Osteocyte (in vitro differentiated cells): ENCODE data around the gene ALOX5AP. TPM values are rescaled to one million over a fixed set of nuclear protein-coding genes. Genes with fewer than 3 reads are reported as not detected.

ENCODE experiments used
- DNase-seq: peaks from one replicate; pipeline ENCODE4 v3.0.0; 2021; ENCODE audit warnings: mixed read lengths; ENCODE audit not compliant: unreplicated experiment; ENCODE audit errors: extremely low spot score
- H3K27ac Mint-ChIP-seq: one replicate; pipeline ENCODE4 v1.8.0; 2021; ENCODE audit warnings: mild to moderate bottlenecking, mixed read lengths; ENCODE audit not compliant: unreplicated experiment
- H3K27me3 Mint-ChIP-seq: one replicate; pipeline ENCODE4 v1.8.0; 2021; ENCODE audit warnings: mixed read lengths; ENCODE audit not compliant: unreplicated experiment
- H3K36me3 Mint-ChIP-seq: one replicate; pipeline ENCODE4 v1.8.0; 2021; ENCODE audit warnings: mixed read lengths; ENCODE audit not compliant: unreplicated experiment
- H3K4me1 Mint-ChIP-seq: one replicate; pipeline ENCODE4 v1.8.0; 2021; ENCODE audit warnings: mixed read lengths; ENCODE audit not compliant: unreplicated experiment
- H3K4me3 Mint-ChIP-seq: one replicate; pipeline ENCODE4 v1.8.0; 2021; ENCODE audit warnings: mild to moderate bottlenecking, moderate library complexity, mixed read lengths; ENCODE audit not compliant: unreplicated experiment
- H3K9me3 Mint-ChIP-seq: one replicate; pipeline ENCODE4 v1.8.0; 2021; ENCODE audit warnings: mixed read lengths; ENCODE audit not compliant: unreplicated experiment
- CTCF ChIP-seq: fragments of 200-600 bp; sonication (generic); IDR thresholded peaks from 2 replicates; pipeline ENCODE4 v1.5.0; 2021; ENCODE audit warnings: antibody characterized with exemption, mild to moderate bottlenecking, moderate library complexity
- total RNA-seq: library from RNA; stranded (reverse); gene quantifications from 2 replicates; pipeline ENCODE4 v1.2.1, GENCODE V29; 2021

Gene ALOX5AP
- total RNA-seq, 1 donor from 2014 or later = not detected

- H3K9me3 Mint-ChIP-seq = no peaks in the 10 kb centered on the region
Observed at GRCh38 chr13:30770929-30771328, 35.6 kb downstream of the ALOX5AP start.

GRCh38 chr13:30773561-30773960, 38.2 kb downstream of the ALOX5AP start:
- no peaks in the 10 kb centered on the region for H3K4me1 Mint-ChIP-seq
- peaks cover 11% of the 10 kb centered on the region for H3K27me3 Mint-ChIP-seq
- H3K4me3 Mint-ChIP-seq = no peak overlapping the region
- TF ChIP-seq CTCF = no peak
- no peak overlapping the region for H3K27ac Mint-ChIP-seq
- DNase-seq = no peak
- H3K9me3 Mint-ChIP-seq = no peaks in the 10 kb centered on the region
- H3K36me3 Mint-ChIP-seq = peaks cover 2% of the 10 kb centered on the region

More at GRCh38 chr13:30770929-30771328, 35.6 kb downstream of the ALOX5AP start:
- H3K4me1 Mint-ChIP-seq = peaks cover 3% of the 10 kb centered on the region
- H3K4me3 Mint-ChIP-seq = no peak overlapping the region
- TF ChIP-seq CTCF = no peak
- no peak for DNase-seq
- H3K27me3 Mint-ChIP-seq = no peaks in the 10 kb centered on the region
- no peak overlapping the region for H3K27ac Mint-ChIP-seq
- H3K36me3 Mint-ChIP-seq = no peaks in the 10 kb centered on the region

GRCh38 chr13:30774214-30774730, 38.9 kb downstream of the ALOX5AP start:
- no peak for TF ChIP-seq CTCF
- Mint-ChIP-seq H3K27ac (no peak overlapping the region), H3K27me3 (peaks cover 18% of the 10 kb centered on the region), H3K4me1 (no peaks in the 10 kb centered on the region), H3K4me3 (no peak overlapping the region), H3K9me3 (no peaks in the 10 kb centered on the region), H3K36me3 (peaks cover 2% of the 10 kb centered on the region)
- no peak for DNase-seq

GRCh38 chr13:30776661-30777060, 41.3 kb downstream of the ALOX5AP start:
- Mint-ChIP-seq H3K9me3 (peaks cover 6% of the 10 kb centered on the region), H3K36me3 (peaks cover 2% of the 10 kb centered on the region), H3K27me3 (peaks cover 35% of the 10 kb centered on the region), H3K27ac (no peak overlapping the region), H3K4me3 (no peak overlapping the region), H3K4me1 (peaks cover 4% of the 10 kb centered on the region)
- TF ChIP-seq CTCF = no peak
- DNase-seq = no peak

- H3K27ac Mint-ChIP-seq = no peak overlapping the region
- H3K36me3 Mint-ChIP-seq = peaks cover 4% of the 10 kb centered on the region
- H3K4me1 Mint-ChIP-seq = peaks cover 4% of the 10 kb centered on the region
- peaks cover 35% of the 10 kb centered on the region for H3K27me3 Mint-ChIP-seq
- no peak for TF ChIP-seq CTCF
- H3K9me3 Mint-ChIP-seq = peaks cover 6% of the 10 kb centered on the region
- DNase-seq = no peak
- H3K4me3 Mint-ChIP-seq = no peak overlapping the region
Observed at GRCh38 chr13:30779016-30779415, 43.7 kb downstream of the ALOX5AP start.
